Motor neuron (in vitro differentiated cells): Measurements from ENCODE around the gene IVNS1ABP. TPM values are rescaled to one million over a fixed set of nuclear protein-coding genes. Genes with fewer than 3 reads are reported as not detected.
"Not testable (repeated sequence)": the region's sequence is repeated elsewhere in the genome, so short reads cannot be mapped to it uniquely, and the experiment has no call there.

Experiments used
- ATAC-seq, 8 experiments: fragments of 200-7000 bp; cut with Tn5 transposase; replicated peaks in 6 of 8; 2 replicates each; pipeline ENCODE4 v1.8.0; 2021; ENCODE audit warnings: mild to moderate bottlenecking in 8 of 8, moderate library complexity in 8 of 8
- H3K27ac ChIP-seq, 2 donors: fragments of 250-450 bp; sonication (Bioruptor Pico); 2 replicates each; pipeline ENCODE4 v1.9.0; 2021; ENCODE audit warnings: antibody characterized with exemption in 2 of 2, mild to moderate bottlenecking in 2 of 2, moderate library complexity in 1 of 2
- H3K4me1 ChIP-seq, 2 donors: fragments of 250-450 bp; sonication (Bioruptor Pico); replicated peaks in 1 of 2; 2 replicates each; pipeline ENCODE4 v1.6.1; 2021; ENCODE audit warnings: antibody characterized with exemption in 2 of 2, mild to moderate bottlenecking in 2 of 2, moderate library complexity in 1 of 2
- H3K4me3 ChIP-seq, 5 donors: fragments of 250-450 bp; sonication (Bioruptor Pico); 2 replicates each; pipeline ENCODE4 v1.9.0; 2021; ENCODE audit warnings: antibody characterized with exemption in 5 of 5, mild to moderate bottlenecking in 5 of 5, moderate library complexity in 4 of 5
- WGBS, 10 experiments: fragments of 450-650 bp; shearing (Covaris generic); methylation state at CpG; one replicate each; pipeline ENCODE4 v1.0.0; 2022; 5-methylcytosine and 5-hydroxymethylcytosine counted together
- in situ Hi-C, 9 experiments: fragments of 400-800 bp; cut with MboI; loops; one replicate each; pipeline ENCODE4 v1.15.0; 2021; ENCODE audit warnings: low sequenced_read_pairs in 9 of 9, low pct_unique_long_range_greater_than_20kb in 2 of 9; ENCODE audit not compliant: unreplicated experiment in 9 of 9
- total RNA-seq, 8 experiments: library from RNA; unstranded; fragments of 300-600 nt; gene quantifications; 2 replicates each; pipeline versions ENCODE4 v1.2.3 to v1.2.4, GENCODE V29; 2022

The IVNS1ABP gene
- total RNA-seq, 8 experiments from 2014 or later: 43.6 to 183 (median 108) TPM

DNA sequence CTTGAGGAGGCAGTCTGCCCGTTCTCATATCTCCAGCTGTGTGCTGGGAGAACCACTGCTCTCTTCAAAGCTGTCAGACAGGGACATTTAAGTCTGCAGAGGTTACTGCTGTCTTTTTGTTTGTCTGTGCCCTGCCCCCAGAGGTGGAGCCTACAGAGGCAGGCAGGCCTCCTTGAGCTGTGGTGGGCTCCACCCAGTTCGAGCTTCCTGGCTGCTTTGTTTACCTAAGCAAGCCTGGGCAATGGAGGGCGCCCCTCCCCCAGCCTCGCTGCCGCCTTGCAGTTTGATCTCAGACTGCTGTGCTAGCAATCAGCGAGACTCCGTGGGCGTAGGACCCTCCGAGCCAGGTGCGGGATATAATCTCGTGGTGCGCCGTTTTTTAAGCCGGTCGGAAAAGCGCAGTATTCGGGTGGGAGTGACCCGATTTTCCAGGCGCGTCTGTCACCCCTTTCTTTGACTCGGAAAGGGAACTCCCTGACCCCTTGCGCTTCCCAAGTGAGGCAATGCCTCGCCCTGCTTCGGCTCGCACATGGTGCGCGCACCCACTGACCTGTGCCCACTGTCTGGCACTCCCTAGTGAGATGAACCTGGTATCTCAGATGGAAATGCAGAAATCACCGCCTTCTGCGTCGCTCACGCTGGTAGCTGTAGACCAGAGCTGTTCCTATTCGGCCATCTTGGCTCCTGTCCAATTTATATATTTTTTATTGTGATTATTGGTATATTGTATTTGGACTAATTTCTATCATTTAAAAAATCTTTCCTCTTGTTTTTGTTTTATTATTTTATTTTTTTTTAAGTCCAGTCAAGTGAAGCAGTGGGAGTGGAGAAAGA lies 59.7 kb downstream of the IVNS1ABP start:
- WGBS, 10 experiments: 43 to 100% (median 56%) methylated on average over 1 to 5 of the region's 32 CpGs; no CpG with 5 or more reads in 4 of the 10 experiments
- ATAC-seq, in situ Hi-C loops, H3K4me1 ChIP-seq: not testable (repeated sequence)
- peak overlapping the region; percentile 44 to 75 for H3K27ac ChIP-seq
- H3K4me3 ChIP-seq: peak overlapping the region in 4 of 5 donors; percentile 24 to 32 (median 26)

DNA sequence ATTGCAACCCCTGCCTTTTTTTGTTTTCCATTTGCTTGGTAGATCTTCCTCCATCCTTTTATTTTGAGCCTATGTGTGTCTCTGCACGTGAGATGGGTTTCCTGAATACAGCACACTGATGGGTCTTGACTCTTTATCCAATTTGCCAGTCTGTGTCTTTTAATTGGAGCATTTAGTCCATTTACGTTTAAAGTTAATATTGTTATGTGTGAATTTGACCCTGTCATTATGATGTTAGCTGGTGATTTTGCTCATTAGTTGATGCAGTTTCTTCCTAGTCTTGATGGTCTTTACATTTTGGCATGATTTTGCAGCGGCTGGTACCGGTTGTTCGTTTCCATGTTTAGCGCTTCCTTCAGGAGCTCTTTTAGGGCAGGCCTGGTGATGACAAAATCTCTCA lies 61.4 kb downstream of the IVNS1ABP start:
- not testable (repeated sequence) for ATAC-seq

DNA sequence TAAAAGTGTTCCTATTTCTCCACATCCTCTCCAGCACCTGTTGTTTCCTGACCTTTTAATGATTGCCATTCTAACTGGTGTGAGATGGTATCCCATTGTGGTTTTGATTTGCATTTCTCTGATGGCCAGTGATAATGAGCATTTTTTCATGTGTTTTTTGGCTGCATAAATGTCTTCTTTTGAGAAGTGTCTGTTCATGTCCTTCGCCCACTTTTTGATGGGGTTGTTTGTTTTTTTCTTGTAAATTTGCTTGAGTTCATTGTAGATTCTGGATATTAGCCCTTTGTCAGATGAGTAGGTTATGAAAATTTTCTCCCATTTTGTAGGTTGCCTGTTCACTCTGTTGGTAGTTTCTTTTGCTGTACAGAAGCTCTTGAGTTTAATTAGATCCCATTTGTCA lies 64.6 kb downstream of the IVNS1ABP start:
- H3K4me1 ChIP-seq, H3K4me3 ChIP-seq, ATAC-seq, in situ Hi-C loops, H3K27ac ChIP-seq: not testable (repeated sequence)
- no CpG with 5 or more reads among the region's 1 CpG for WGBS, 10 experiments

More for the DNA sequence above, 61.4 kb downstream of the IVNS1ABP start:
- in situ Hi-C loops, H3K27ac ChIP-seq, H3K4me3 ChIP-seq, H3K4me1 ChIP-seq: not testable (repeated sequence)
- WGBS, 10 experiments: no CpG with 5 or more reads among the region's 6 CpGs

DNA sequence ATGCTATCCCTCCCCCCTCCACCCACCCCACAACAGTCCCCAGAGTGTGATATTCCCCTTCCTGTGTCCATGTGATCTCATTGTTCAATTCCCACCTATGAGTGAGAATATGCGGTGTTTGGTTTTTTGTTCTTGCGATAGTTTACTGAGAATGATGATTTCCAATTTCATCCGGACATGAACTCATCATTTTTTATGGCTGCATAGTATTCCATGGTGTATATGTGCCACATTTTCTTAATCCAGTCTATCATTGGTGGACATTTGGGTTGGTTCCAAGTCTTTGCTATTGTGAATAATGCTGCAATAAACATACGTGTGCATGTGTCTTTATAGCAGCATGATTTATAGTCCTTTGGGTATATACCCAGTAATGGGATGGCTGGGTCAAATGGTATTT lies 65.1 kb downstream of the IVNS1ABP start:
- H3K4me3 ChIP-seq, ATAC-seq, H3K27ac ChIP-seq, in situ Hi-C loops, H3K4me1 ChIP-seq: not testable (repeated sequence)
- no CpG with 5 or more reads among the region's 4 CpGs for WGBS, 10 experiments

DNA sequence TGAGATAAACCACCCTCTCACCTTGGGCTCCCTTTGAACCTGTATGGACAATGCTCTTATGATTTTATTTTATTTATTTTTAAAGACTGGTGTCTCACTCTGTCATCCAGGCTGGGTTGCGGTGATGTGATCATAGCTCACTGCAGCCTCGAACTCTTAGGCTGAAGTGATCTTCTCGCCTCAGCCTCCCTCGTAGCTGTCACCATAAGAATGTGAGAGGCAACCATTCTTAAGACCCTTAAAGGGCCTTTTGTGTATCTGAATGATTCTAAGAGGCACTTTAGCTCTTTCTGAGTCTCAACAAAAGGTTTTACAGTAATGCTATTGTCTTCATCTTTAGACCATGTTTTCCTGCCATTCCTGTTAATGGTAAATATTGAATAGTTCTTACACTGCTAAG lies 67.0 kb downstream of the IVNS1ABP start:
- in situ Hi-C loops: no loop called here
- no peak overlapping the region for H3K4me3 ChIP-seq
- no peak for ATAC-seq
- no peaks in the 10 kb centered on the region for H3K4me1 ChIP-seq
- H3K27ac ChIP-seq: no peak overlapping the region
- 63 to 100% (median 81%) methylated on average over 1 to 4 of the region's 4 CpGs for WGBS, 10 experiments

DNA sequence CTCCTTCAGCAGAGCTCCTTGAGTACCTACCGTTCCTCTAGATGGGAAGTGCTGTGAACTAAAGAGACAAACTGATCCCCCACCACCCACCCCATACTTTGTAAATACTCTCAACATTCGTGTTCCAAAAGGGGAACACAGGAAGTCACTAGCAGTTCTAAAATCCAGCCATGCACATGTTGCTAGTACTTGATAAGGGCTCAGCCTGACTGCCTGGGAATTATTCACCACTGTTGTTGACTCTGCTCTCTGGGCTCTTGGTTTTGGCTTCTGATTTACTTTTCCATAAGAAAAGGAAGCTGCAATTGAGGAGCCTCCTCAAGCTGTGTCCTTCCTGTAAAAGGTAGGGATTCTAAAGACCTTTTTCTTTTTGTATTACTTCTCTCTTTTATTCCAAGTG lies 67.5 kb downstream of the IVNS1ABP start:
- WGBS, 10 experiments: 0 to 63% (median 60%) methylated on average over 1 to 2 of the region's 2 CpGs; no CpG with 5 or more reads in 5 of the 10 experiments
- in situ Hi-C loops: no loop called here
- Histone ChIP-seq H3K27ac (no peak overlapping the region), H3K4me1 (no peaks in the 10 kb centered on the region), H3K4me3 (no peak overlapping the region)
- no peak for ATAC-seq

Other genes starting within 250 kb of the IVNS1ABP start
- 10 to 100 TPM in 7 of 8 experiments, 1 to 10 TPM in 1; 8.4 to 25.7 (median 20.8) TPM for gene TRMT1L, start 160.3 kb downstream of the IVNS1ABP start, total RNA-seq
- gene SWT1, start 160.1 kb downstream of the IVNS1ABP start, total RNA-seq: 10 to 100 TPM in 5 of 8 experiments, 1 to 10 TPM in 3; 5.2 to 17.0 (median 10.7) TPM